ENCODE measurements around the gene LONP2. TPM values are rescaled to one million over a fixed set of nuclear protein-coding genes. Genes with fewer than 3 reads are reported as not detected.

LONP2 gene
- total RNA-seq, 2 donors from 2014 or later: 44.2 to 59.1 TPM

- intact Hi-C loops (cut with DNase I): no loop called here
These were observed 85.0 kb downstream of the LONP2 start for GRCh38 chr16:48329138-48329537.

DNA sequence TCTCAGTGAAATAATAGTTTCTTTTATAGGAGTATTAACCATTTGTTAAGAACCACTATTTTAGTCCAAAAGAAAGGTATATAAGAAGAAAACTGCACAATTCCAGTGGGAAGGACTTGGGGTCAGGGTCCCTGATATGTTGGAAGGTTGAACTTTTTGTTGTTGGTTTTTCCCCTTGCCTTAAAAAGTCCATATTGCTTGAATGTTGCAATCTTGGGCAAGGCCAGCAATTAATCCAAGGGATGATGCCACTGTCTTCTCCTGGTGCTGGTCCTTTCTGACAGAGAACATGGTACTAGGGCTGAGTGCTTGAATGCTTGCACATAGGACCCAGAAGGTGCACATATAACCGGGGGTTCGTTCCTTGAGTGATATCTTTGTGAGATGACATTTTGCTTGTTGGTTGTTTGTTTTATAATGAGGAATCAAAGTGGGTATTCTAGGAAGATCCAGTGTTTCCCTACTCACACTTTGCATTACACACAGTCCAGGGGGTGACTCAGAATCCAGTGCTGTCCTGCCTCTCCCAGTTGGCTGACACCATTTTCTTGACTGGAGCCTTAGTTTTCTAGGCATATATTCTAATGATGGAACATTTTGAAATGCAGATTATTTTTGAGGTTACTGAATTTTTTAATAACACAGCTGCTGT, 86.2 kb downstream of the LONP2 start:
- H3K27ac ChIP-seq: no peak overlapping the region
- DNase-seq: no peak
- intact Hi-C loops (cut with DNase I): no loop called here
- TF ChIP-seq CTCF (IDR thresholded peaks at IDR 0.05): no peak
- H3K27me3 ChIP-seq: no peaks in the 10 kb centered on the region
- H3K36me3 ChIP-seq (replicated peaks in 1 of 2; ENCODE audit: insufficient read depth in 1 of 2, low read depth in 2 of 2): peaks cover 4 to 9% of the 10 kb centered on the region in 2 donors
- 96% methylated on average over 2 of the region's 2 CpGs for WGBS, 2 donors
- no peaks in the 10 kb centered on the region for H3K9me3 ChIP-seq
- no peak for ATAC-seq
- no peaks in the 10 kb centered on the region for H3K4me1 ChIP-seq
- no peak overlapping the region for H3K4me3 ChIP-seq

More at GRCh38 chr16:48329138-48329537, 85.0 kb downstream of the LONP2 start:
- DNase-seq (no peak), ATAC-seq (no peak)
- H3K27me3 ChIP-seq: no peaks in the 10 kb centered on the region
- H3K4me1 ChIP-seq: no peaks in the 10 kb centered on the region
- H3K4me3 ChIP-seq: no peak overlapping the region
- 84 to 96% methylated on average over 4 of the region's 4 CpGs for WGBS, 2 donors
- TF ChIP-seq POLR2A (IDR thresholded peaks at IDR 0.05) (no peak), CTCF (IDR thresholded peaks at IDR 0.05) (no peak)
- no peak overlapping the region for H3K27ac ChIP-seq
- H3K36me3 ChIP-seq (replicated peaks in 1 of 2; ENCODE audit: insufficient read depth in 1 of 2, low read depth in 2 of 2): no peaks in the 10 kb centered on the region
- no peaks in the 10 kb centered on the region for H3K9me3 ChIP-seq

- TF ChIP-seq CTCF (IDR thresholded peaks at IDR 0.05) (no peak), POLR2A (IDR thresholded peaks at IDR 0.05) (no peak)
- Histone ChIP-seq H3K27me3 (no peaks in the 10 kb centered on the region), H3K36me3 (replicated peaks in 1 of 2; ENCODE audit: insufficient read depth in 1 of 2, low read depth in 2 of 2) (peaks cover 4 to 9% of the 10 kb centered on the region in 2 donors), H3K27ac (no peak overlapping the region), H3K4me3 (no peak overlapping the region), H3K9me3 (no peaks in the 10 kb centered on the region), H3K4me1 (no peaks in the 10 kb centered on the region)
- no peak for DNase-seq
- ATAC-seq: no peak
- intact Hi-C loops (cut with DNase I): no loop called here
- WGBS, 2 donors: 42 to 45% methylated on average over 3 of the region's 3 CpGs
These were observed 86.7 kb downstream of the LONP2 start for GRCh38 chr16:48330841-48331192.

GRCh38 chr16:48332978-48333377, 88.9 kb downstream of the LONP2 start:
- no peak overlapping the region for H3K27ac ChIP-seq
- no peak overlapping the region for H3K4me3 ChIP-seq
- WGBS, 2 donors: 66 to 73% methylated on average over 5 of the region's 5 CpGs
- no peak for DNase-seq
- no peaks in the 10 kb centered on the region for H3K27me3 ChIP-seq
- no peak for ATAC-seq
- no peaks in the 10 kb centered on the region for H3K9me3 ChIP-seq
- intact Hi-C loops (cut with DNase I): no loop called here
- TF ChIP-seq CTCF (IDR thresholded peaks at IDR 0.05) (no peak), POLR2A (IDR thresholded peaks at IDR 0.05) (no peak)
- H3K36me3 ChIP-seq (replicated peaks in 1 of 2; ENCODE audit: insufficient read depth in 1 of 2, low read depth in 2 of 2): peaks cover 4 to 9% of the 10 kb centered on the region in 2 donors
- H3K4me1 ChIP-seq: no peaks in the 10 kb centered on the region

- Histone ChIP-seq H3K4me1 (no peaks in the 10 kb centered on the region), H3K9me3 (no peaks in the 10 kb centered on the region), H3K27ac (no peak overlapping the region), H3K27me3 (no peaks in the 10 kb centered on the region), H3K4me3 (no peak overlapping the region), H3K36me3 (replicated peaks in 1 of 2; ENCODE audit: insufficient read depth in 1 of 2, low read depth in 2 of 2) (peaks cover 4 to 9% of the 10 kb centered on the region in 2 donors)
- DNase-seq (no peak), ATAC-seq (no peak)
- TF ChIP-seq POLR2A (IDR thresholded peaks at IDR 0.05): no peak
- TF ChIP-seq CTCF (IDR thresholded peaks at IDR 0.05): no peak
- intact Hi-C loops (cut with DNase I): no loop called here
- WGBS, 2 donors: 94 to 95% methylated on average over 9 of the region's 9 CpGs
These were observed 90.2 kb downstream of the LONP2 start for GRCh38 chr16:48334325-48334724.

Data from body of pancreas (tissue), 4 donors.